ENCODE results near the gene GAS7. TPM values are rescaled to one million over a fixed set of nuclear protein-coding genes. Genes with fewer than 3 reads are reported as not detected.

GAS7 gene
- total RNA-seq, 1 experiment from 2014 or later: 6.0 TPM

- Mint-ChIP-seq H3K27me3 (ENCODE audit: low read depth) (peaks cover 43% of the 10 kb centered on the region), H3K27ac (no peak overlapping the region), H3K9me3 (peaks cover 20 to 25% of the 10 kb centered on the region in 2 experiments), H3K4me1 (peaks cover 7 to 9% of the 10 kb centered on the region in 2 experiments), H3K4me3 (no peak overlapping the region), H3K36me3 (ENCODE audit: insufficient read depth in 1 of 3, low read depth in 3 of 3) (peaks cover 15 to 23% (median 18%) of the 10 kb centered on the region in 3 experiments)
- H3K9ac ChIP-seq (ENCODE audit: extremely low read depth, insufficient read length, low read length): no peak overlapping the region
- H2BK20ac ChIP-seq (ENCODE audit: low read depth, low read length, poor library complexity, severe bottlenecking): no peak overlapping the region
- no peak overlapping the region for H4K5ac ChIP-seq (ENCODE audit: insufficient read length, low read depth, low read length)
- H3K9me3 ChIP-seq (ENCODE audit: control insufficient read depth, low read depth, low read length): no peaks in the 10 kb centered on the region
- no peak overlapping the region for H2BK120ac ChIP-seq (ENCODE audit: low read depth, low read length, poor library complexity, severe bottlenecking)
- DNase-seq: no peak
- H2BK5ac ChIP-seq (ENCODE audit: insufficient read length, low read length): no peak overlapping the region
- no peak overlapping the region for H3K4me2 ChIP-seq (ENCODE audit: insufficient read depth, insufficient read length, low read length)
- no peak overlapping the region for H3K14ac ChIP-seq (ENCODE audit: insufficient read depth, low read length)
- no peaks in the 10 kb centered on the region for H4K20me1 ChIP-seq (ENCODE audit: control insufficient read depth, insufficient read depth, insufficient read length)
- no peak overlapping the region for H3T11ph ChIP-seq (ENCODE audit: low read length)
- H2BK12ac ChIP-seq (ENCODE audit: insufficient read length, low read depth, low read length): no peak overlapping the region
- 0 out of 2 replicates have a peak, but pooled peaks cover 2% of the 10 kb centered on the region for H3K4me1 ChIP-seq (ENCODE audit: insufficient read depth, low read length)
- no peaks in the 10 kb centered on the region for H3K79me1 ChIP-seq (ENCODE audit: insufficient read depth, low read depth, low read length, poor library complexity, severe bottlenecking)
- no CpG with 5 or more reads among the region's 2 CpGs for WGBS (ENCODE audit: extremely low coverage, insufficient read length, low lambda C conversion rate)
- H3K79me2 ChIP-seq (ENCODE audit: insufficient read depth, low read length): no peaks in the 10 kb centered on the region
- H3K56ac ChIP-seq (ENCODE audit: insufficient read length, low read depth, low read length): no peak overlapping the region
- no peak overlapping the region for H3K4ac ChIP-seq (ENCODE audit: low read depth, low read length)
- no peak overlapping the region for H3K18ac ChIP-seq (ENCODE audit: insufficient read length, low read depth, low read length)
- TF ChIP-seq, protein P1, sequence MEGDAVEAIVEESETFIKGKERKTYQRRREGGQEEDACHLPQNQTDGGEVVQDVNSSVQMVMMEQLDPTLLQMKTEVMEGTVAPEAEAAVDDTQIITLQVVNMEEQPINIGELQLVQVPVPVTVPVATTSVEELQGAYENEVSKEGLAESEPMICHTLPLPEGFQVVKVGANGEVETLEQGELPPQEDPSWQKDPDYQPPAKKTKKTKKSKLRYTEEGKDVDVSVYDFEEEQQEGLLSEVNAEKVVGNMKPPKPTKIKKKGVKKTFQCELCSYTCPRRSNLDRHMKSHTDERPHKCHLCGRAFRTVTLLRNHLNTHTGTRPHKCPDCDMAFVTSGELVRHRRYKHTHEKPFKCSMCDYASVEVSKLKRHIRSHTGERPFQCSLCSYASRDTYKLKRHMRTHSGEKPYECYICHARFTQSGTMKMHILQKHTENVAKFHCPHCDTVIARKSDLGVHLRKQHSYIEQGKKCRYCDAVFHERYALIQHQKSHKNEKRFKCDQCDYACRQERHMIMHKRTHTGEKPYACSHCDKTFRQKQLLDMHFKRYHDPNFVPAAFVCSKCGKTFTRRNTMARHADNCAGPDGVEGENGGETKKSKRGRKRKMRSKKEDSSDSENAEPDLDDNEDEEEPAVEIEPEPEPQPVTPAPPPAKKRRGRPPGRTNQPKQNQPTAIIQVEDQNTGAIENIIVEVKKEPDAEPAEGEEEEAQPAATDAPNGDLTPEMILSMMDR (conservative IDR thresholded peaks at IDR 0.05): no peak
- no peak overlapping the region for H2AFZ ChIP-seq (ENCODE audit: low read length)
- no peak overlapping the region for H2AK5ac ChIP-seq (ENCODE audit: insufficient read length, low read length)
- peaks cover 7% of the 10 kb centered on the region for H3K23me2 ChIP-seq (ENCODE audit: insufficient read length, low read depth, low read length, poor library complexity, severe bottlenecking)
- no peak overlapping the region for H4K8ac ChIP-seq (replicated peaks; ENCODE audit: insufficient read length, low read depth, low read length)
- H3K27ac ChIP-seq (ENCODE audit: insufficient read length, low read depth, low read length): no peak overlapping the region
- H3K27me3 ChIP-seq (ENCODE audit: insufficient read depth, low read length): peaks cover 7% of the 10 kb centered on the region; the same call in 1 of the 2 replicates
- H3K23ac ChIP-seq (ENCODE audit: insufficient read length, low read depth, low read length): no peak overlapping the region
- no peak overlapping the region for H4K91ac ChIP-seq (ENCODE audit: insufficient read length, low read depth, low read length)
- H2BK15ac ChIP-seq (ENCODE audit: low read depth, low read length): no peak overlapping the region
These were observed 4.8 kb downstream of the GAS7 start for GRCh38 chr17:10193632-10194031.
